Transverse colon (tissue), 4 donors: ENCODE results near the gene ATXN1L. TPM values are rescaled to one million over a fixed set of nuclear protein-coding genes. Genes with fewer than 3 reads are reported as not detected.

Source experiments
- DNase-seq: peaks from one replicate; pipeline ENCODE4 v3.0.0-alpha.2; 2019
- H3K27ac ChIP-seq, 4 donors: fragments of 200-600 bp; sonication (generic); 2 replicates each; pipeline ENCODE4 v1.5.1; 2016 to 2018; ENCODE audit warnings: inconsistent platforms in 4 of 4
- H3K27me3 ChIP-seq: fragments of 200-600 bp; sonication (generic); 2 replicates; pipeline ENCODE4 v1.5.1; 2017; ENCODE audit warnings: inconsistent platforms
- H3K36me3 ChIP-seq, 4 donors: fragments of 200-600 bp; sonication (generic); 2 replicates each; pipeline ENCODE4 v1.5.1; 2017 to 2019; ENCODE audit warnings: inconsistent platforms in 4 of 4
- H3K4me1 ChIP-seq, 4 donors: fragments of 200-600 bp; sonication (generic); 2 replicates each; pipeline ENCODE4 v1.5.1; 2017 to 2020; ENCODE audit warnings: inconsistent platforms in 4 of 4
- H3K4me3 ChIP-seq, 4 donors: fragments of 200-600 bp; sonication (generic); 1 replicate in 1 of 4; 2 replicates in 3 of 4; pipeline versions ENCODE4 v1.5.1 to v1.6.1; 2017 to 2019; ENCODE audit warnings: inconsistent platforms in 4 of 4
- H3K9me3 ChIP-seq, 2 donors: fragments of 200-600 bp; sonication (generic); 2 replicates each; pipeline ENCODE4 v1.5.1; 2017 to 2019; ENCODE audit warnings: inconsistent platforms in 2 of 2
- EP300 ChIP-seq: sonication (generic); formaldehyde crosslinking; IDR thresholded peaks from one replicate; pipeline ENCODE4 v1.6.1; 2017; ENCODE audit warnings: antibody characterized with exemption, low read depth
- POLR2A ChIP-seq: fragments of 450-650 bp; IDR thresholded peaks from one replicate; pipeline ENCODE4 v1.6.1; 2016; ENCODE audit warnings: antibody characterized with exemption, mild to moderate bottlenecking, moderate library complexity
- POLR2AphosphoS5 ChIP-seq, 3 donors: sonication (generic); formaldehyde crosslinking; IDR thresholded peaks; one replicate each; pipeline ENCODE4 v1.6.1; 2016; ENCODE audit warnings: antibody characterized with exemption in 3 of 3
- WGBS, 2 donors: methylation state at CpG; one replicate each; pipeline ENCODE4 v1.1.5; 2018; ENCODE audit warnings: low coverage in 1 of 2; 5-methylcytosine and 5-hydroxymethylcytosine counted together
- in situ Hi-C, 4 donors: fragments of 200-750 bp; cut with MboI; loops; one replicate each; pipeline versions ENCODE4 v1.15.0 to v1.15.1; 2017; ENCODE audit warnings: low sequenced_read_pairs in 3 of 4, low pct_ligation_motif_present in 1 of 4, low pct_unique_long_range_greater_than_20kb in 1 of 4
- intact Hi-C: fragments of 100-400 bp; cut with DNase I; formaldehyde crosslinking; loops from one replicate; pipeline ENCODE4 v1.15.1; 2023; ENCODE audit warnings: low total_unique reads
- total RNA-seq, 4 donors: library from RNA; depleted of rRNA; stranded (reverse); fragments of >200 nt; gene quantifications; one replicate each; pipeline ENCODE4 v1.1.0, GENCODE V29; 2016
- TF ChIP-seq, protein P1 (sequence below), 5 experiments: fragments of 200-600 bp in 3 of 5; fragments of 450-650 bp in 2 of 5; sonication (generic) in 3 of 5; IDR thresholded peaks; 1 replicate in 2 of 5; 2 replicates in 3 of 5; pipeline ENCODE4 v1.5.1; 2016 to 2017; ENCODE audit warnings: antibody characterized with exemption in 5 of 5, inconsistent platforms in 3 of 5, mild to moderate bottlenecking in 2 of 5, moderate library complexity in 1 of 5

The ATXN1L gene
- total RNA-seq, 4 donors from 2014 or later = 16.7 to 33.3 (median 24.1) TPM

- peaks cover 12 to 50% (median 38%) of the 10 kb centered on the region in 4 donors for H3K4me1 ChIP-seq
- no peaks in the 10 kb centered on the region for H3K27me3 ChIP-seq
- TF ChIP-seq, protein P1, sequence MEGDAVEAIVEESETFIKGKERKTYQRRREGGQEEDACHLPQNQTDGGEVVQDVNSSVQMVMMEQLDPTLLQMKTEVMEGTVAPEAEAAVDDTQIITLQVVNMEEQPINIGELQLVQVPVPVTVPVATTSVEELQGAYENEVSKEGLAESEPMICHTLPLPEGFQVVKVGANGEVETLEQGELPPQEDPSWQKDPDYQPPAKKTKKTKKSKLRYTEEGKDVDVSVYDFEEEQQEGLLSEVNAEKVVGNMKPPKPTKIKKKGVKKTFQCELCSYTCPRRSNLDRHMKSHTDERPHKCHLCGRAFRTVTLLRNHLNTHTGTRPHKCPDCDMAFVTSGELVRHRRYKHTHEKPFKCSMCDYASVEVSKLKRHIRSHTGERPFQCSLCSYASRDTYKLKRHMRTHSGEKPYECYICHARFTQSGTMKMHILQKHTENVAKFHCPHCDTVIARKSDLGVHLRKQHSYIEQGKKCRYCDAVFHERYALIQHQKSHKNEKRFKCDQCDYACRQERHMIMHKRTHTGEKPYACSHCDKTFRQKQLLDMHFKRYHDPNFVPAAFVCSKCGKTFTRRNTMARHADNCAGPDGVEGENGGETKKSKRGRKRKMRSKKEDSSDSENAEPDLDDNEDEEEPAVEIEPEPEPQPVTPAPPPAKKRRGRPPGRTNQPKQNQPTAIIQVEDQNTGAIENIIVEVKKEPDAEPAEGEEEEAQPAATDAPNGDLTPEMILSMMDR (IDR thresholded peaks at IDR 0.05) = peak in 1 of 5 experiments; percentile 9
- TF ChIP-seq POLR2AphosphoS5 (IDR thresholded peaks at IDR 0.05) (peak; percentile 91 to 96 (median 94)), EP300 (no peak), POLR2A (peak; percentile 95)
- no peaks in the 10 kb centered on the region for H3K9me3 ChIP-seq
- 1% methylated on average over 45 of the region's 67 CpGs; no CpG with 5 or more reads in 1 of the 2 donors for WGBS, 2 donors
- peak within 1 kb of the TSS; percentile 88 to 96 (median 92) for H3K4me3 ChIP-seq
- intact Hi-C loops (loop anchor here (10.0 kb wide), 1 partner anchor 170 kb away; the partner anchor contains the start of gene PHLPP2), in situ Hi-C loops (no loop called here)
- DNase-seq = peak; percentile 98
- H3K27ac ChIP-seq = peak within 1 kb of the TSS; percentile 98 to 99 (median 98)
- no peaks in the 10 kb centered on the region for H3K36me3 ChIP-seq
Observed at GRCh38 chr16:71894921-71895678, 49.3 kb downstream of the ATXN1L start, which contains the start of gene IST1. IST1 (plus strand) TSS chr16:71895531; CDS start chr16:71915641, 20,110 bp downstream.

DNA sequence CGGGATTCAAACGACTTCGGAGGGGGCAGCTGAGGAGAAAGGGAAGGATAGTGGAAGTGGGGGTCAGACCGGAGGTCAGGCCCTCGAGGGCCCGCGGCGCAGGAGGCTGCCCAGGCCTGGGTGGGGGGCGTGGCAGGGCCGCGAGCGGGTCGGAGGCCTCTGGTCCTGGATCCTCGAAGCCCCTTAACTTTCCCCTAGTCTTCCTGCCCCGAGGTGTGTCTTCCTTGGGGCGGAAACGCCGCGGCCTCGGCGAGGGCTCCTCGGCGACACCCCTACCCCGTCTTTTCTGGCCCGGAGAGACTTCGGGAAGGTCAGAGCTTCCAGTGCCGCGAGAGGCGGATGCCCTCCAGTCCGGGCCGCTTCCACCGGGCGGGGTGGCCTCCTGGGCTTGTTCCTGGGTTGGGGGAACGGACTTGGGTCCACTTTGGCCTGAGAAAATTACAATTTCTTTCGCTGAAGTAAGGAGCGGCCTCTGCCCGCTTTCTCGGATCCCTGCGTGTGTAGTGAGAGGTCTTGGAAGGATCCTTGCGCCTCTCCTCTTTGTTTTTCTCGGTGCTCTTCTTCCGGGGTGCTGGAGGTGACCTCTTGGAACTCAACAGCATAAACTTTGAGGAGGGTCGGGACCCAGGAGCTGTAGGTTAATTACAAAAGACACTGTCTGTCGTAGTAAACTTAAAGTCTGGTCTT lies 50.0 kb downstream of the ATXN1L start:
- in situ Hi-C loops (no loop called here), intact Hi-C loops (loop anchor here (10.0 kb wide), 1 partner anchor 171 kb away; the partner anchor contains the start of gene PHLPP2)
- H3K27ac ChIP-seq = peak overlapping the region; percentile 98 to 99 (median 98)
- DNase-seq = peak; percentile 45
- H3K4me1 ChIP-seq = peaks cover 12 to 53% (median 42%) of the 10 kb centered on the region in 4 donors
- no peaks in the 10 kb centered on the region for H3K27me3 ChIP-seq
- peak overlapping the region; percentile 88 to 96 (median 92) for H3K4me3 ChIP-seq
- no peaks in the 10 kb centered on the region for H3K36me3 ChIP-seq
- TF ChIP-seq, protein P1 (IDR thresholded peaks at IDR 0.05) = no peak
- TF ChIP-seq EP300 = no peak
- TF ChIP-seq POLR2AphosphoS5 (IDR thresholded peaks at IDR 0.05) = peak in 2 of 3 donors; percentile 38 to 60
- TF ChIP-seq POLR2A = no peak
- WGBS, 2 donors = 0 to 2% methylated on average over 5 to 28 of the region's 44 CpGs
- H3K9me3 ChIP-seq = no peaks in the 10 kb centered on the region

DNA sequence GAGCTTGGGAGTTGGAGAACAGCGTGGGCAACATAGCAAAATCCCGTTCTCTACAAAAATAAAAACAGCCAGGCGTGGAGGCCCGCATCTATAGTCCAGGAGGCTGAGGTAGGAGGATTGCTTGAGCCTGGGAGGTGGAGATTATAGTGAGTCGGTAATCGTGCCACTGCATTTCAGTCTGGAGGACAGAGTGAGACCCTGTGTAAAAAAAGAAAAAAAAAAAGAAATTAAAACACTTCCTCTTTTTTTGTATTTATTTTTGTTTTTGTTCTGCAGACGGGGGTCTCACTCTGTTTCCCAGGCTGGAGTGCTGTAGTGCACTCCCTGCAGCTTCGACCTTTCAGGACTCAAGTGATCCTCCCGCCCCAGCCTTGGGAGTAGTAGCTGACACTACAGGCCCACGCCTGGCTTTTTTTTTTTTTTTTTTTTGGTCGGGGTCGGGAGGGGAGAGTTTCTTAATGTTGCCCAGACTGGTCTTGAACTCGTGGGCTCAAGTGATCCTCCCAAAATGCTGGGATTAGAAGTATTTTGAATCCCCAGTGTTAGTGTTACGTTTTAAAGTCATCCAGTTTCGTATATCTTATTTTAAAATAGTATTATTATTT lies 51.1 kb downstream of the ATXN1L start:
- whole genome bisulfite sequencing, 2 donors = 32% methylated on average over 13 to 15 of the region's 15 CpGs

More for the DNA sequence above, 51.1 kb downstream of the ATXN1L start:
- no peaks in the 10 kb centered on the region for H3K36me3 ChIP-seq
- H3K9me3 ChIP-seq = no peaks in the 10 kb centered on the region
- DNase-seq = no peak
- no peaks in the 10 kb centered on the region for H3K27me3 ChIP-seq
- peak overlapping the region in 3 of 4 donors; percentile 88 to 92 (median 91) for H3K4me3 ChIP-seq
- H3K27ac ChIP-seq = peak overlapping the region; percentile 98 to 99 (median 98)
- TF ChIP-seq, protein P1 (IDR thresholded peaks at IDR 0.05) = no peak
- TF ChIP-seq POLR2AphosphoS5 (IDR thresholded peaks at IDR 0.05) = no peak
- no peak for TF ChIP-seq EP300
- no peak for TF ChIP-seq POLR2A
- in situ Hi-C loops (no loop called here), intact Hi-C loops (loop anchor here (10.0 kb wide), 1 partner anchor 172 kb away; the partner anchor contains the start of gene PHLPP2)
- peaks cover 12 to 63% (median 47%) of the 10 kb centered on the region in 4 donors for H3K4me1 ChIP-seq
